ENCODE measurements around the gene MAL. TPM values are rescaled to one million over a fixed set of nuclear protein-coding genes. Genes with fewer than 3 reads are reported as not detected.

MAL gene
- total and polyA plus RNA-seq, 2 experiments from 2014 or later = not detected

GRCh38 chr2:95018861-95019550 lies 6.5 kb upstream of the MAL start:
- Histone ChIP-seq H2AFZ (no peak overlapping the region), H3K27me3 (replicated peaks; ENCODE audit: insufficient read depth) (peaks cover 54% of the 10 kb centered on the region), H3K79me2 (ENCODE audit: insufficient read depth) (no peaks in the 10 kb centered on the region), H3K4me3 (no peak overlapping the region), H3K27ac (no peak overlapping the region), H3K36me3 (ENCODE audit: low read depth) (no peaks in the 10 kb centered on the region), H3F3A (ENCODE audit: insufficient read depth) (no peaks in the 10 kb centered on the region), H3K9me3 (ENCODE audit: low read depth) (no peaks in the 10 kb centered on the region), H3K9ac (no peak overlapping the region), H4K20me1 (ENCODE audit: insufficient read depth) (no peaks in the 10 kb centered on the region), H3K4me1 (ENCODE audit: insufficient read depth) (no peaks in the 10 kb centered on the region), H3K9me2 (ENCODE audit: insufficient read depth) (no peaks in the 10 kb centered on the region), H3K4me2 (ENCODE audit: unreplicated experiment) (no peak overlapping the region)
- WGBS, 2 experiments (ENCODE audit: low coverage in 1 of 2, low lambda C conversion rate in 2 of 2, missing lambda C conversion rate in 2 of 2) = 55 to 56% methylated on average over 10 to 12 of the region's 12 CpGs
- in situ Hi-C loops (cut with MboI) = no loop called here
- TF ChIP-seq EZH2phosphoT487 (IDR thresholded peaks at IDR 0.05; ENCODE audit: insufficient read depth, low read depth) (no peak), EZH2 (IDR thresholded peaks at IDR 0.05; ENCODE audit: insufficient read depth, poor library complexity, severe bottlenecking) (no peak)
- DNase-seq = no peak

GRCh38 chr2:95019572-95019971 lies 5.9 kb upstream of the MAL start:
- Histone ChIP-seq H3K27ac (no peak overlapping the region), H3K9me3 (ENCODE audit: low read depth) (no peaks in the 10 kb centered on the region), H3K9ac (no peak overlapping the region), H3K4me3 (no peak overlapping the region), H2AFZ (no peak overlapping the region), H3K9me2 (ENCODE audit: insufficient read depth) (no peaks in the 10 kb centered on the region), H3K27me3 (replicated peaks; ENCODE audit: insufficient read depth) (peaks cover 58% of the 10 kb centered on the region), H3K4me1 (ENCODE audit: insufficient read depth) (no peaks in the 10 kb centered on the region), H3F3A (ENCODE audit: insufficient read depth) (no peaks in the 10 kb centered on the region), H3K79me2 (ENCODE audit: insufficient read depth) (no peaks in the 10 kb centered on the region), H3K4me2 (ENCODE audit: unreplicated experiment) (no peak overlapping the region), H3K36me3 (ENCODE audit: low read depth) (no peaks in the 10 kb centered on the region), H4K20me1 (ENCODE audit: insufficient read depth) (no peaks in the 10 kb centered on the region)
- WGBS, 2 experiments (ENCODE audit: low coverage in 1 of 2, low lambda C conversion rate in 2 of 2, missing lambda C conversion rate in 2 of 2) = 56 to 60% methylated on average over 4 of the region's 4 CpGs
- DNase-seq = no peak
- in situ Hi-C loops (cut with MboI) = no loop called here
- no peak for TF ChIP-seq EZH2 (IDR thresholded peaks at IDR 0.05; ENCODE audit: insufficient read depth, poor library complexity, severe bottlenecking)
- TF ChIP-seq EZH2phosphoT487 (IDR thresholded peaks at IDR 0.05; ENCODE audit: insufficient read depth, low read depth) = no peak

DNA sequence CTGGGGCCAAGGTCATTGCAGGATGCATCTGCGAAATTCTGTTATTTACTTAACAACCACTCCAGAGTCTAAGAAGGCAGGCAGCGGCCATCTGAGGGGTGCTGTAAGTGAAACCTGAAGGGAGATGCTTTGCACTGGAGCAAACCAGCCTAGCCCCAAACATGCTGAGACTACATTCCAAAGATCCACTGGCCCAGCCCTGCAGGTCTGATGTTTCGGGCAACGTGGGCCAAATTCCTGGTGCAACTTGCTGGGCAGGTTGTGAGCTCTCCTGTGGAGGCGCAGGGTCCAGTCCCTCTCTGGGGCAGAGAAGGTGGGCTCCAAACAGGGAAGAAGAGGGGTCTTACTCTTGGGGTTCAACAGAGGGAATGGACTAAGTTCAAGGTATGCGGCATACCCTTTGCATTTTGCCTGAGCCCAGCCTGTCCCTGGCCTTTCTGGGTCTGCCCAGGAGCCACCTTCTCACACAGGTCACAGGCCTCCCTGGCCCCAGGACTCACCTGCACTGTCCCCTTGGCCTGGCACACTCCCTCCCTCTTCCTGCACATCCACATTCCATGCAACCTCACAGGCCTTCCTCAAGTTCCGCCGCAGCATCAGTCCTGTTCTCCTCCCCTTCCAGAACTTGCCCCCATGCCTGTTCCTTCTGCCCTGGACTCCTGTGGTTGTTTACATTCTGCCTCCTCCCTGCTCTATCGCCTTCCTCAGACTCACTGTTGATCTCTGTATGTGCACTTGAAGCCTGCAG lies 5.1 kb upstream of the MAL start:
- in situ Hi-C loops (cut with MboI) = no loop called here

GRCh38 chr2:95021023-95021416 lies 4.5 kb upstream of the MAL start:
- 47 to 49% methylated on average over 5 of the region's 5 CpGs for WGBS, 2 experiments (ENCODE audit: low coverage in 1 of 2, low lambda C conversion rate in 2 of 2, missing lambda C conversion rate in 2 of 2)
- Histone ChIP-seq H3K36me3 (ENCODE audit: low read depth) (no peaks in the 10 kb centered on the region), H4K20me1 (ENCODE audit: insufficient read depth) (no peaks in the 10 kb centered on the region), H3K27me3 (replicated peaks; ENCODE audit: insufficient read depth) (peaks cover 58% of the 10 kb centered on the region), H3K4me1 (ENCODE audit: insufficient read depth) (no peaks in the 10 kb centered on the region), H3K9me2 (ENCODE audit: insufficient read depth) (no peaks in the 10 kb centered on the region), H3K9ac (no peak overlapping the region), H3K9me3 (ENCODE audit: low read depth) (no peaks in the 10 kb centered on the region), H3F3A (ENCODE audit: insufficient read depth) (no peaks in the 10 kb centered on the region), H3K27ac (no peak overlapping the region), H3K4me3 (no peak overlapping the region), H3K79me2 (ENCODE audit: insufficient read depth) (no peaks in the 10 kb centered on the region), H2AFZ (no peak overlapping the region), H3K4me2 (ENCODE audit: unreplicated experiment) (no peak overlapping the region)
- no peak for DNase-seq
- in situ Hi-C loops (cut with MboI) = no loop called here
- no peak for TF ChIP-seq EZH2 (IDR thresholded peaks at IDR 0.05; ENCODE audit: insufficient read depth, poor library complexity, severe bottlenecking)
- TF ChIP-seq EZH2phosphoT487 (IDR thresholded peaks at IDR 0.05; ENCODE audit: insufficient read depth, low read depth) = no peak

More for the DNA sequence above, 5.1 kb upstream of the MAL start:
- no peak overlapping the region for H3K4me2 ChIP-seq (ENCODE audit: unreplicated experiment)
- 80% methylated on average over 9 of the region's 9 CpGs for WGBS, 2 experiments (ENCODE audit: low coverage in 1 of 2, low lambda C conversion rate in 2 of 2, missing lambda C conversion rate in 2 of 2)
- no peaks in the 10 kb centered on the region for H3K4me1 ChIP-seq (ENCODE audit: insufficient read depth)
- H3K4me3 ChIP-seq = no peak overlapping the region
- no peaks in the 10 kb centered on the region for H3F3A ChIP-seq (ENCODE audit: insufficient read depth)
- no peak overlapping the region for H3K27ac ChIP-seq
- no peaks in the 10 kb centered on the region for H3K79me2 ChIP-seq (ENCODE audit: insufficient read depth)
- no peaks in the 10 kb centered on the region for H3K9me3 ChIP-seq (ENCODE audit: low read depth)
- no peak for DNase-seq
- H3K36me3 ChIP-seq (ENCODE audit: low read depth) = no peaks in the 10 kb centered on the region
- H3K9ac ChIP-seq = no peak overlapping the region
- H3K9me2 ChIP-seq (ENCODE audit: insufficient read depth) = no peaks in the 10 kb centered on the region
- H4K20me1 ChIP-seq (ENCODE audit: insufficient read depth) = no peaks in the 10 kb centered on the region
- H3K27me3 ChIP-seq (replicated peaks; ENCODE audit: insufficient read depth) = peaks cover 58% of the 10 kb centered on the region
- TF ChIP-seq EZH2 (IDR thresholded peaks at IDR 0.05; ENCODE audit: insufficient read depth, poor library complexity, severe bottlenecking) (no peak), EZH2phosphoT487 (IDR thresholded peaks at IDR 0.05; ENCODE audit: insufficient read depth, low read depth) (no peak)
- no peak overlapping the region for H2AFZ ChIP-seq
